Fibroblast of the aortic adventitia (primary cell): ENCODE measurements around the gene SPTBN4. TPM values are rescaled to one million over a fixed set of nuclear protein-coding genes. Genes with fewer than 3 reads are reported as not detected.
A peak's percentile ranks its signal among the peaks of the same experiment; 100 is the strongest.

Source experiments
- DNase-seq: peaks from one replicate; pipeline ENCODE4 v3.0.0-alpha.2; 2010; ENCODE audit warnings: low read depth
- H3K4me3 ChIP-seq: 2 replicates; pipeline ENCODE4 v1.5.1; 2011; ENCODE audit warnings: low read depth, mild to moderate bottlenecking, control low read depth, low read length, moderate library complexity
- CTCF ChIP-seq: IDR thresholded peaks from 2 replicates; pipeline ENCODE4 v1.5.1; 2011; ENCODE audit warnings: mild to moderate bottlenecking, low read length, control low read depth, inconsistent platforms; ENCODE audit not compliant: insufficient read depth
- total RNA-seq: library from RNA; depleted of rRNA; stranded (reverse); fragments of >200 nt; gene quantifications from 2 replicates; pipeline ENCODE4 v1.2.3, GENCODE V29; 2012; ENCODE audit warnings: low replicate concordance

SPTBN4 gene
- total RNA-seq, 1 donor: 3.5 TPM

GRCh38 chr19:40607311-40608239 is 140.8 kb downstream of the SPTBN4 start:
- DNase-seq: no peak
- no peak overlapping the region for H3K4me3 ChIP-seq
- TF ChIP-seq CTCF: no peak

- no peak overlapping the region for H3K4me3 ChIP-seq
- no peak for TF ChIP-seq CTCF
- no peak for DNase-seq
These were observed 141.4 kb downstream of the SPTBN4 start for GRCh38 chr19:40608240-40608621.

GRCh38 chr19:40608957-40609356 is 142.2 kb downstream of the SPTBN4 start:
- H3K4me3 ChIP-seq: no peak overlapping the region
- no peak for TF ChIP-seq CTCF
- DNase-seq: no peak

- peak; percentile 73 for DNase-seq
- TF ChIP-seq CTCF: no peak
- peak overlapping the region; percentile 35 for H3K4me3 ChIP-seq
These were observed 143.0 kb downstream of the SPTBN4 start for GRCh38 chr19:40609561-40610395.

GRCh38 chr19:40610396-40611064 is 143.7 kb downstream of the SPTBN4 start:
- TF ChIP-seq CTCF: no peak
- DNase-seq: no peak
- H3K4me3 ChIP-seq: no peak overlapping the region

DNA sequence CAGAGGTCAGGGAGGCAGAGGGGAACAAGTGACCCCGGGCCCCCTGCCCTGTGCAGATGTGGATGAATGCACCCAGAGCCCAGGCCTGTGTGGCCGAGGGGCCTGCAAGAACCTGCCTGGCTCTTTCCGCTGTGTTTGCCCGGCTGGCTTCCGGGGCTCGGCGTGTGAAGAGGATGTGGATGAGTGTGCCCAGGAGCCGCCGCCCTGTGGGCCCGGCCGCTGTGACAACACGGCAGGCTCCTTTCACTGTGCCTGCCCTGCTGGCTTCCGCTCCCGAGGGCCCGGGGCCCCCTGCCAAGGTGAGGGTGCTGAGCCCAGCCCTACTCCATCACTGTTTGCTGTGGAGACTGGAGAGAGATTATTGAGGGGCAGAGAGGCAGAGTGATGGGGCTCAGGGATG is 144.3 kb downstream of the SPTBN4 start:
- no peak for DNase-seq
- no peak for TF ChIP-seq CTCF
- no peak overlapping the region for H3K4me3 ChIP-seq
